NOMO-1 treated with DMSO at 0.1 percent for 48 hours (cell line): Measurements from ENCODE around the gene MSLN.

Experiments used
- DNase-seq: peaks from one replicate; lab custom pipeline; 2025; ENCODE audit not compliant: unreplicated experiment; lab: John Stamatoyannopoulos, UW

The MSLN gene

DNA sequence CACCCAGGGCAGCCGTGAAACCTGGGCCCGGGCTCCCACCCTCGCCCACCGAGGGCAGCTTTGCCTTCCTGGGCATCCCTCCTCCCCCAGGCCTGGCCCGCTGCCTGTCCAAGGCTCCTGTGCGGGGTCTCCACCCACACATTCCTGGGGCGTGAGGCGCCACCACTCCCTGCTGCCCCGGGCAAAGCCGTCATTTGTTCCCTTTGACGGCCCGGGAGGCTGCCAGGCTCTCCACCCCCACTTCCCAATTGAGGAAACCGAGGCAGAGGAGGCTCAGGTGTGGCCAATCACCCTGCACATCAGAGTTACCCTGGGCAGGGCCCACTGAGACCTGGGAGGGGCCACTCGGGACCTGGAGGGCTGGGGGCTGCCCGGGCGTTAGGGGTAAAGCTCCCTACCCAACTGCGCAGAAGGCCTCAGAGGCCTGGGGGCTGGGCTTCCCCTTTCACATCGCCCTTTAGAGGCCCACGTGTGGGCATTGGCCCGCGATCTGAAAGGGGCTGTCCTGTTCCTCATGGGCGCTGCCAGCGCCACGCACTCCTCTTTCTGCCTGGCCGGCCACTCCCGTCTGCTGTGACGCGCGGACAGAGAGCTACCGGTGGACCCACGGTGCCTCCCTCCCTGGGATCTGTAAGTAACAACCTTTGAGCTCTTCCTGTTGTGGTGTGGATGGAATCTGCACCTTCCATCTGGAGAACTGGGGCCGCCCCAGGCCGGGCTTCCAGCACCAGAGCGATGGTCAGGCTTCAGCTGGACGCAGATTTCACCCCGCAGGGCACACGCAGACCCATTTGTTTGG is at the start of gene MSLN:
Gene MSLN (plus strand): TSS at position 190 of the 799 bp plus-strand sequence. CDS start 1,947 bp downstream, outside the sequence.
- DNase-seq = peak; percentile 88

DNA sequence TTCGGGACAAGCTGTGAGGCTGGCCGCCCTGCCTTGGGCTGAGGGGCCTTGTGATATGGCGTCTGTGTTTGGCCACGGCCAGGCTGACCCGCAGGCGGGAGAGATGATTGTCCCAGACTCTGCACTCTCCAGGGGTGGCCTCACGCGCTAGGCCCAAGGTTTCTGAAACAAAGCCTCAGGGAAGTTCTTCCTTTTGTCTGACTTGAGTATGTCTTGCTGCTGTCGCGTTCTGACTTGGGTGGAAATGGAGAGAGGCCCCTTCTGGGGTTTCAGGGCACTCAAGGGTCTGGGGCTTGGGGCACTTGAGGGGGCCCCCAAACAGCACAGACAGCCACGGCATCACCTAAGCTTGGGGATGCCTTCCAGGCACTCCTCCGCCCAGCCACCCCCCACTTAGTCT is 49.5 kb upstream of the MSLN start:
- DNase-seq = no peak

DNA sequence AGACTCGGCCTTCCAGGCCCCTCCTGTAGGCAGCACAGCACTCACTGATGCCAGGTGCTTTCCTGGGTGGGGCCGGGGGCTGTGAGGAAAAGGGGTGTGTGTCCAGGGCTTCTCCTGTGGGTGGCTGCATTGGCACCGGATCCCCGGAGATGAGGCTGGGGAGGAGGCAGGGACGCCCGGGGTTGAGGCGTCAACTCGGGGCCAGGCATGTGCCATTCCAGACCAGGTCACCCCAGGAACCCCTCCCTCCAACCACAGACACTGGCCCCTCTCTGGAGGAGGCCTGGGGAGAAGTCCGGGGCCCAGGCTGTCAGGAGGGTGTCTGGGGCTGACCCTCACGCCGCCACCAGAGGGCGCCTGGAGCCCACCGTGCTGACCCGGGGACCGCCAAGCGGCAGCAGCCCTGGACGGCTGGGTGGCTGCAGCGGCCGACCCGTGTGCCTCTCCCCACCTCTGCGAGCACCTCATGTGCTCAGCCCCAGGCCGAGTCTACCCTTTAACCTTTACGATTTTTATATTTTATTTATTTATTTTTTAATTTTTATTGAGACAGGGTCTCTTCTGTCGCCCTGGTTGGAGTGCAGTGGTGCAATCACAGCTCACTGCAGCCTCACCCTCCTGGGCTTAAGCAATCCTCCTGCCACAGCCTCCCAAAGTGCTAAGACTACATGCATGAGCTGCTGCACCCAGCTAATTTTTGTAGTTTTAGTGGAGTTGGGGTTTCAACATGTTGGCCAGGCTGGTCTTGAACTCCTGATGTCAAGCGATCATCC is 48.8 kb upstream of the MSLN start:
- DNase-seq = peak; percentile 53

DNA sequence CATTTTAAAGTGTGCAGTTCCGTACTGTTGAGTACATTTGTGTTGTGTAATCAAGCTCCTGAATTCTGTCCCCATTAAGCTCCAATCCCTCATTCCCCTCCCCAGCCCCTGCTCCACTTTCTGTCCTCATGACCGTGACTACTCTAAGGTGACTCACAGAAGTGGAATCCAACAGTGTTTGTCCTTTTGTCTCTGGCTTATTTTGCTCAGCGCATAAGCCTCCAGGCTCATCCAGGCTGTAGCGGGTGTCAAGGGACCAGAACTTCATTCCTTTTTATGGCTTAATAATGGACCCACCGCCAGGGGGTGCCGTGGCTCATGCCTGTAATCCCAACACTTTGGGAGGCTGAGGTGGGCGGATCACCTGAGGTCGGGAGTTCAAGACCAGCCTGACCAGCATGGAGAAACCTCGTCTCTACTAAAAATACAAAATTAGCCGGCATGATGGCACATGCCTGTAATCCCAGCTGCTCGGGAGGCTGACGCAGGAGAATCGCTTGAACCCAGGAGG is 47.7 kb upstream of the MSLN start:
- peak; percentile 36 for DNase-seq

DNA sequence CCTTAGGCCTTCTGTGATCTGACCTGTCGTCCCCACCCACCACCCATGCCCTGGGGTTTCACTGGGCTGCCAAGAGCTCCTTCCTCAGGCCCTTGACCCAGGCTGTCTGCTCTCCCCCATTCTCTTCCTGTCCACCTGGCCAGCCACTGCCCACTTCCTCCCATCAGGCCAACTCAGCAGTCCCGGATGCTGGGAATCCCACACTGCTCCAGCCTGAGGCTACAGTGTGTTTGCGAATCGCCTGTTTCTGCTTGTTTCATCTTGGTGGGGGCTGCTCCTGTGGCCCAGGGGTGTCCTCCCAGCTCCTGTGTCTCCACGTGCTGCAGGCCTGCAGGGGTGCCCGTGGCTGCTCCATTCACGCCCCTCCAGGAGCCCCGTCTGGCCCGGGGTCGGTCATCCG is 46.5 kb upstream of the MSLN start:
- no peak for DNase-seq

DNA sequence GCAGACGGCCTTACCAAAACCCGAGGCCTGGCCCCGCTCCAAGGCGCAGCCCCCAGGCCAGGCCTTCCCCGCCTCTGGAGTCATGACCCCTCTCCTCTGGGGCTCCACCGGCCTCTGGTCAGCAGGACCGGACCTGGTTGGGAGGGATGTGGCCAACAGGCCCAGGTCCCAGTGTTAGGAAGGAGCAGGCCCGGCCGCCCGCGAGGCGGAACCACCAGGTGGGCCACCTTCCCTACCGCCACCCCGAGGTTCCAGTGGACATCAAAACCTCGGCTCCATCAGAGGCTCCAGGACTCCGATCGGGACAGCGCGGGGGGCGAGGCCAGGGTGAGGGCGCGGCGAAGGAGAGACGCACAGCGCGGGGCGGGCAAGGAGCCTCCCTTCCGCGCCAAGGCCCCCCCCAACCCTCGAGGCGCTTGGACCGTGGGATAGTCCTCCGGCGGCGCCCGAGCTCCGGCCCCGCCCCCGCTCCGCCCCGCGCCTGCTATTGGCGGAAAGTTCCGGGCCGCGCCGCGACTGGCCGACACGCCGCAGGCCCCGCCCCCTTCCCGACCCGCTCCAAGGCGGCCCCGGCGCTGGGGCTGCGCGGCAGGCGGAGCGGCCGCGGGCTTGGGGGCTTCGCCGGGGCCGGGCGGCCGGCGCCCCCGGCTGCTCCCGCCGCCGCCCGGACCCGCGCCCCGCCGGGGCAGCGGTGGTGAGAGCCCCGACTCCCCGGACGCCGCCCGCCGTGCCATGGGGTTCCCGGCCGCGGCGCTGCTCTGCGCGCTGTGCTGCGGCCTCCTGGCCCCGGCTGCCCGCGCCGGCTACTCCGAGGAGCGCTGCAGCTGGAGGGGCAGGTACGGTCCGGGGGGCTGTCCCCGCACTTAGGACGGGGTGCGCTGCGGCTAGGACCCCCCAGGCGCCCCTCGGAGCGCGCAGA is 45.7 kb upstream of the MSLN start, which contains the start of gene METRN:
Gene METRN (plus strand): TSS at position 561 of the 919 bp plus-strand sequence. CDS start 172 bp downstream, at position 733.
- peak; percentile 73 for DNase-seq

DNA sequence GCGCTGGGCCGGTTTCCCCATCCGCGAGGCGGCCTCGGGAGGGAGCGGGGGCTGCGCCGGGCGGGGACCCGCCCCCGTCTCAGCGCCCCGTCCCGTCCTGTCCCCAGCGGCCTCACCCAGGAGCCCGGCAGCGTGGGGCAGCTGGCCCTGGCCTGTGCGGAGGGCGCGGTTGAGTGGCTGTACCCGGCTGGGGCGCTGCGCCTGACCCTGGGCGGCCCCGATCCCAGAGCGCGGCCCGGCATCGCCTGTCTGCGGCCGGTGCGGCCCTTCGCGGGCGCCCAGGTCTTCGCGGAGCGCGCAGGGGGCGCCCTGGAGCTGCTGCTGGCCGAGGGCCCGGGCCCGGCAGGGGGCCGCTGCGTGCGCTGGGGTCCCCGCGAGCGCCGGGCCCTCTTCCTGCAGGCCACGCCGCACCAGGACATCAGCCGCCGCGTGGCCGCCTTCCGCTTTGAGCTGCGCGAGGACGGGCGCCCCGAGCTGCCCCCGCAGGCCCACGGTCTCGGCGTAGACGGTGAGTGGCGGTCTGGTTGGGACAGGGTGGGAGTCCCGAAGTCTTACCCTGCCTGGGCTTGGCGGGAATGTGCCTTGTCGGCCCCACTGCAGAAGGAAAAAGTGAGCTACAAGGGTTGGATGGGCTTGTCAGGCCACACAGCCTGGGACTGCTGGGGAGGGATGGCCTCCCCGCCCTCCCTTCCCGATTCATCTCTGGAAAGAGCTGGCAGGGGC is 44.9 kb upstream of the MSLN start:
- peak; percentile 17 for DNase-seq

DNA sequence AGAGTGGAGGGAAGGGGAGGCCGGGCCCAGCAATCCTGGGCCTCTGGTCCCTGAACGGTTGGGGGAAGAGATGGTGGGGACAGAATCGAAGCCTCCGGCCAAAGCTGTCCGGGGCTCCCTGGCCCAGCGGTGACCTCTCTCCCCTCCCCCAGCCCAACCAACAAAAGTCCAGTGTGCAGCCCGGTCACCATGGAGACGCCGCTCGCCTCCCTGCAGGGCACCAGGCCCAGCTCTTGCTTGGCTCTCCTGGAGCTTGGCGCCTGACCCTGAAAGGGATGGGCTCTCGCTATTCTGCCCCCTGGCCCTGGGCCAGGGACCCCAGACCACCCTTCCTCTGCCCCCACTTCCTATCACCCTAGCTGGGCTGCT is 44.4 kb upstream of the MSLN start:
- no peak for DNase-seq

DNA sequence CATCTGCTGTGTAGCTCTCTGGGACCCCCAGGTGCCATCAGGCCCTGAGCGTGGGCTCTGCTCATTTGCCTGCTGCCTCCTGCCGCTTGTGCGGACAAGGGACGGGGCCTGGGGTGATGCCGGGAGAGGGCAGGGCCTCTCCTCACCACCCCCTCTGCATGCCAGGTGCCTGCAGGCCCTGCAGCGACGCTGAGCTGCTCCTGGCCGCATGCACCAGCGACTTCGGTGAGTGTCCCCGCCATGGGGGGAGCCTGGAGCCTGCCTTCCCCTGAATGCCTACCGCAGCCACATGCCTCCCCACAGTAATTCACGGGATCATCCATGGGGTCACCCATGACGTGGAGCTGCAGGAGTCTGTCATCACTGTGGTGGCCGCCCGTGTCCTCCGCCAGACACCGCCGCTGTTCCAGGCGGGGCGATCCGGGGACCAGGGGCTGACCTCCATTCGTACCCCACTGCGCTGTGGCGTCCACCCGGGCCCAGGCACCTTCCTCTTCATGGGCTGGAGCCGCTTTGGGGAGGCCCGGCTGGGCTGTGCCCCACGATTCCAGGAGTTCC is 43.7 kb upstream of the MSLN start:
- no peak for DNase-seq

DNA sequence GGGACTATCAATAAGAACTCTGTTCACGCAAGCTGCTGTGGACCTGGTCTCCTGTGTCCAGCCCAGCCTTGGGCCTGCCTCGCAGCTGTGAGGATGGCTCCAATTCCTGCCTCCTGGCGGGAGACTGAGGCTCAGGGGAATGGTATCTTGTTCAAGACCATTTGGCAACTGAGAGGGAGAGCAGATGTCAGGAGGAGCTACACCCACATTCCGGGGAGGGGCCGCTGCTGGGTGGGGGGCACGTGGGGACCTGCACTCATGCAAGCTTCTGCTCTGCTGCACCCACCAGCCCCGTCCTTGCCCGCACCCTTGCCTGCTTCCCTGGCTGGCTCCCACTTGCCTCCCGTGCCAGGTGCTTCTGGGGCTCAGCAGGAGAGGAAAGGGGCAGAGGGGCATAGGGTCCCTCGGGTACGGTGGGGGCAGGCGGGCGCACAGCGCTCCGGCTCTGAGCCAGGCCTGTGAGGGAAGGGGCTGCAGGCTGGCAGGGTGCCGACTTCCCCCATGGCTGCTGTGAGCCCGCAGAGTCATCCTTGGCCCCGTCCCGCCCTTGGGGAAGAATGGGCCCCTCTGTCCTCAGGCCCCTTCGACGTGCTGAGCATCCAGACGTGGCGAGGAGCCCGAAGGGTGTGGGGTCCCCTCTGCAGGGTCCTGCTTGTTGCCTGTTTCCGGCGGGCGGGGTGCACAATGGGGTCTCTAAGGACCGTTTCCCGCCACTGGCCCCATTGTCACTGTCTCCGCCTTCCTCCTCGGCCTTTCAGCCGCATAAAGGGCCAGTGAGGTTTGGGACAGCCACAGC is 42.9 kb upstream of the MSLN start:
- no peak for DNase-seq

DNA sequence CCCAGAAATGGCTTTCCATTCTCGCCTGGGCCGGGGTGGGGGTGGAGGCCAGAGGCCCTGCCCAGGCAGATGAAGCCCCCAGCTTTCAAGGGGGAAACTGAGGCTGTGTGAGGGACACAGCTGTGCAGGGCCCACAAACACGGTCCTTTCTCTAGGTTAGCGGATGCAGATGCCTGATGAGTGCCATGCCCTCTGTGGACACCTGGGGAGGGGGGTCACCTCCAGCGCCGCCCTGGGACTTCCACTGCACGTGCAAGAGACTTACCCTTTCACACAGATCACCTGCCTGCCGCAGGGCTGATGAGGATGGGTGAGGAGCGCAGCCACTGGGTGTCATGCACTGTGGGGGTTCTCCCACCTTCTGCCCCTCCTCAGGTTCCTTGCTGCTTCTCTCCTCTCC is 42.1 kb upstream of the MSLN start:
- no peak for DNase-seq

DNA sequence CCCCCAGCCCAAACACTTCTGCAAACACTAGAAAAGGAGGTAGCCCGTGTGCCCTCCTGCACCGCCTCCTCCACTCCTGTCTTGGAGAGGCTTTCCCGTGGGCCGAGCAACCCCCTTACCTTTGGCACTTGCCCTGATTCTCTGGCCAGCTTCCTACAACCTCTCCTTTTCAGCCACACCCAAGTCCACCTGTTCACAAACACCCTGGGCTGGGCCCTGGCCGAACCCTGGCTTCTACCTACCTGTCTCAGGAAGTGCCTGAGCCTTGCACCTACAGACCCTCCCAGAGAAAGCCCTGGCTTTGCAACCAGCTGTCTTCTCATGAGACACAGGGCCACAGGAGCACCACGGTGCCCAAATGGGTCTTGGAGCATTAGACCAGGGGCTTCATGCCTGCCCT is 41.6 kb upstream of the MSLN start:
- no peak for DNase-seq

DNA sequence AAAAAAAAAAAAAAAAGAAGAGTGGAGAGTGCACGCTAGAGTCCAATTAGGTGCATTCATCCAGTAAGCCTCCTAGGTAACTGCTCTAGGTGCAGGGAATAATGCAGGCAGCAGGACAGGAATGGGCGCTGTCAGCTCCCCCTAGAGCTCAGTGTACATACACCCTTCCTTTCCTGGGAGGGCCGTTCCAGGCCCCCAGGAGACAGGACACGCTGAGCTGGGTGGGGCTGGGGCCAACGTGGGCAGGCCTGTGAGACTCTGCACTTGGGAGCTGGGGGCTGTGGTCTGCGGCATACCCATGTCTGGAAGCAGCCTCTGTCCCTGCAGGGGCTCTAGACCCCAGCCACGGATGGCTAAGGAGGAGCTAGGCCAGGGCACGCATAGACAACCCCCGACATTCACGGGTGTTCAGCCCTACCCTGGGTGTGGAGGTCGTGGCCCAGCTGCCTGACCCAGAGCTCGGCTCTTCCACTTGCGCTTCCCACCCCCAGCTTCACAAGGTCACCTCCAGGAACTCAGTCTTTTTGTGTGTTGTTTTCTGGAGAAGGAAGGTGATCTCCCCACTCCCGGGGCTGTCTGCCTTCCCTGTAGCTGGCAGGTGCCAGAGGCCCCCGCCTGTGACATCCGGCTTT is 40.6 kb upstream of the MSLN start:
- no peak for DNase-seq

DNA sequence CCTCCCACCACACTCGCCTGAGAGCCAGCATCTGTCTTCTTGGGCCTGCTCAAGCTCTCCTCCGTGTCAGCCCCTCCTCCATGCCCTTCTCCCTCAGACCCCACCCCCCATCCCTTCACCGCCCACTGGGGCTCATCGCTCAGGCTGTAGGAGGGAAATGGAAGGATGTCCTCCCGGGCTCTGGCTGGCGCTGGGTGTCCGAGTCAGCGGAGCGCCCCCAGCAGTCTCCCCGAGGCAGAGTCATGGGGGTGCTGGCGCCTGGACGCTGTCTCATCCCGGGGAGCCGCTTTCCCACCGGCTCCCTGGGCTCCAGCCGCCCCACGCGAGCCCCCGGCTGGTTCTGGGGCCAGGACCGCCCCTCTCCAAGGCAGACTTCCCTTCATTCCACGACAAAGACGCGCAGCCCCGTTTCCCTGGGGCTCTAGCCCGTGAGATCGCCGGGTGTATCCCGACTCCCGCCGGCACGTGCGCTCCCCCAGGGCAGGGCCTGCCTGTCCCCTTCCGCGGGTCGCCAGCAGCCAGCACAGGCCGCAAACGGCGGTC is 40.0 kb upstream of the MSLN start:
- DNase-seq = no peak

DNA sequence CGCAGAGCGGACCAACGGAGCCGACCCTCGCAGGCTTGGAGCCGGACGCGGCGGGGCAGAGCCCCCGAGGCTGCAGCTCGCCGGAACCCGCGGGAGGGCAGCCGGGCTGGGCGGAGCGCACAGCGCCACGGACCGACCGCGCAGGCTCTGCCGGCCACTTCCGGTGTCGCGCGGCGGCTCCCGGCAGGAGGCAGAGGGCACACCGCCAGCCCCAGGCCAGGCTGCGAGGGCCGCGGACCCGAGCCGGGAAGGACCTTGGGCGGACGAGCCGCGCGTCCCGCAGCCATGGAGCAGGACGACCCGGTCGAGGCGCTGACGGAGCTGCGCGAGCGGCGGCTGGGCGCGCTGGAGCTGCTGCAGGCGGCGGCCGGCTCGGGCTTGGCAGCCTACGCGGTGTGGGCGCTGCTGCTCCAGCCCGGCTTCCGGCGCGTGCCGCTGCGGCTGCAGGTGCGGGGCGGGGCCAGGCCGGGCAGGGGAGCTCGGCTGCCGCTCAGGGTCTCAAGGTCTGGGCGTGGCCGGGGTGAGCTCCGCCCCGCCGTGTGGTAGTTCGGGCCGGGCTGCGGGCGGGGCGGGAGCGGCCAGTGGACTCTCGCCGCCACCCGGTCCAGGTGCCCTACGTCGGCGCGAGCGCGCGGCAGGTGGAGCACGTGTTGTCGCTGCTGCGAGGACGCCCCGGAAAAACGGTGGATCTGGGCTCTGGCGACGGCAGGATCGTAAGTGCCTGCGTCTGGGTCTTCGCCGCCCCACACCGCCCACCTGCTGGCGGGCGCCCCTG is 39.4 kb upstream of the MSLN start, which contains the start of gene ANTKMT:
Gene ANTKMT (plus strand): TSS at position 157 of the 775 bp plus-strand sequence. CDS start 129 bp downstream, at position 286.
- DNase-seq = peak; percentile 81

DNA sequence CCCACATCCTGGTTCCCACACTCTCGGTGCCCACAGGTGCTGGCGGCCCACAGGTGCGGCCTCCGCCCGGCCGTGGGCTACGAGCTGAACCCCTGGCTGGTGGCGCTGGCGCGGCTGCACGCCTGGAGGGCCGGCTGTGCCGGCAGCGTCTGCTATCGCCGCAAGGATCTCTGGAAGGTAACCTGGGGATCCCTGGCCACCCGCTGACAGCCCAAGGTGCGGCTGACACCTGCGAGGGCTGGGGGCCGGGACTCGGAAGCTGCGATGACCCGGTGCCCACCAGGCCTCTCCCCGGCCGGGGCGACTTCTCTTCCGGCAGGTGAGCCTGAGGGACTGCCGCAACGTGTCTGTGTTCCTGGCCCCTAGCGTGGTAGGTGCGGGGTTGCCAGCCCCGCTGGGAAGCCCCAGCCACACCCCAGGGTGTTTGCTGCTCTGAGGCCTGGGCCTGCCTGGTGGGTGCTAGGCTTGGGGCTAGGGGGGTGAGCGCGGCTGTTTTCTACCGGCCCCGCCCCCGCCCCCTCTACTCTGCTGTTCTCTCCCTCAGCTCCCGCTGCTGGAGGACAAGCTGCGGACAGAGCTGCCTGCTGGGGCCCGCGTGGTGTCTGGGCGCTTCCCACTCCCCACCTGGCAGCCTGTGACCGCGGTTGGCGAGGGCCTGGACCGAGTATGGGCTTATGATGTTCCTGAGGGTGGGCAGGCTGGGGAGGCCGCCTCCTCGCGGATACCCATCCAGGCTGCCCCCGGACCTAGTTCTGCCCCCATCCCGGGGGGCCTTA is 38.6 kb upstream of the MSLN start:
- no peak for DNase-seq
